DOHH2 (cell line): ENCODE measurements around the gene PM20D1.

Experiments used
- CTCF ChIP-seq: fragments of 200-600 bp; sonication (generic); IDR thresholded peaks from one replicate; pipeline ENCODE4 v1.5.1; 2014; ENCODE audit warnings: antibody characterized with exemption, mild to moderate bottlenecking, low read depth, low read length; ENCODE audit not compliant: poor library complexity, severe bottlenecking
- EZH2phosphoT487 ChIP-seq: fragments of 200-600 bp; sonication (generic); IDR thresholded peaks from 2 replicates; pipeline ENCODE4 v1.6.1; 2017; ENCODE audit warnings: borderline replicate concordance, mild to moderate bottlenecking, antibody characterized with exemption, low read length, moderate library complexity, mixed read lengths

GRCh38 chr1:205785446-205785845 is 64.5 kb downstream of the PM20D1 start:
- TF ChIP-seq CTCF (no peak), EZH2phosphoT487 (no peak)
